ENCODE data around the gene SUMF1. TPM values are rescaled to one million over a fixed set of nuclear protein-coding genes. Genes with fewer than 3 reads are reported as not detected.

SUMF1 gene
- total and polyA plus RNA-seq, 2 donors (not counting 1 experiment from before 2014, with no cell fraction given) = 10.3 to 21.2 TPM

DNA sequence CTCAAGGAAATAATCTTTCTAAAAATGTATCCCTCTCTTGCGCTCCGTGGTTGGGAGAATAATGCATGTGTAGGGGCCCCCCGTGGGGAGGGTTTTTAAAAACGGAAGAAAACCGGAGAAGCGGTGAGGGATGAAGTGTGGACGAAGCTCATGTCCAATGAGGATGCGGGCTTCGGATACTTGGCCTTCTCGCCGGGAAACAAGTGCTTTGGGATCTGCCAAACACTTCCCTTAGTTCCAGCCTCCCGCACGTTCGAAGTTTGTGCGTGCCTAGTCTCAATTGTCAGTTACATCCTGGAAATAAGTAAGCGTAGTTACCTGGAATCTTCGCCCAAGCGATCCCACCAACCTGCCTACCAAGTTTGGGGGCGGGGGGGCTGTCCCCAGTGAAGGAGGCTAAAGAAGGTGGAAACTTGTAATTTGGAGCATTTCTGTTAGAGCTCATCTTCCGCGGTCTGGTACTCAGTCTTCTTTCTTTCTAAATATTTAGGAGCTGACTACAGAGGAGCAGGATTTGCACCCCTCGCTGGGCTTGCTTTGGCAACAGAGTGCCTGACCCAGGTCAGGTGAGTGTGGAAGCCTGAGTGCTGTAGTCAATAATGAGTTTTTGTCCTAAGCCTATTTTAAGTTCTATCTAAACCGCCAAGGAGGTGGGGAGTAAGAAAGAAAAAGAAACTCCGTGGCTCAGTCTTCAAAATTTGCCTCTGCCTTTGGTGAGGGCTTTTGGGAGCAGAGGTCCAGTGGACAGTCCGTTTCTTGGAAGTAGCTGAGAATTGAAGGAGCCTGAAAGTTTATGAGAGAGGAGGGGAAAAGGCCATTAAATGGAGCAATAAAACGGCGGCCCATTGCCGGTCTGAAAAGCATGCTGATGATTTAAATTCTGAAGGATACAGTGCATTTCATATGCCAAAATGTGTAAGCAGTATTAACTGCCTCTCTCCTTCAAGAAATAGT, 27.1 kb upstream of the SUMF1 start:
- Histone ChIP-seq H3K36me3 (replicated peaks in 1 of 2; ENCODE audit: control extremely low read depth in 1 of 2, control insufficient read depth in 1 of 2, extremely low read depth in 1 of 2, insufficient read depth in 2 of 2, low read length in 1 of 2) (peaks cover 0 to 34% of the 10 kb centered on the region in 2 experiments), H3K27me3 (replicated peaks in 1 of 4; ENCODE audit: control extremely low read depth in 1 of 4, control insufficient read depth in 3 of 4, insufficient read depth in 4 of 4, low read length in 3 of 4) (no peaks in the 10 kb centered on the region), H4K20me1 (ENCODE audit: control insufficient read depth, insufficient read depth, low read length, poor library complexity, severe bottlenecking) (peaks cover 12% of the 10 kb centered on the region), H3K9me3 (ENCODE audit: control extremely low read depth in 1 of 3, control insufficient read depth in 2 of 3, insufficient read depth in 1 of 3, low read length in 2 of 3) (no peaks in the 10 kb centered on the region), H3K27ac (ENCODE audit: low read length in 2 of 2) (peak overlapping the region; percentile 86 to 89), H3K4me3 (ENCODE audit: control extremely low read depth in 1 of 5, extremely low read depth in 1 of 5, insufficient read depth in 1 of 5, low read depth in 2 of 5, low read length in 4 of 5) (peak overlapping the region; percentile 90 to 98 (median 92)), H2AFZ (ENCODE audit: insufficient read depth, low read depth, low read length, poor library complexity, severe bottlenecking) (peak overlapping the region; percentile 89), H3K9ac (ENCODE audit: low read length) (peak overlapping the region; percentile 96), H3K4me2 (replicated peaks; ENCODE audit: low read depth, low read length, poor library complexity, severe bottlenecking) (peak overlapping the region; percentile 96), H3K79me2 (ENCODE audit: control insufficient read depth, insufficient read depth, low read length) (peaks cover 67% of the 10 kb centered on the region), H3K4me1 (ENCODE audit: control insufficient read depth in 2 of 2, insufficient read depth in 2 of 2, low read length in 2 of 2) (peaks cover 34 to 46% of the 10 kb centered on the region in 2 donors)
- no peaks in the 10 kb centered on the region for H3K9me3 Mint-ChIP-seq (ENCODE audit: insufficient read depth)
- peak overlapping the region; percentile 96 for H3K4me3 Mint-ChIP-seq
- DNase-seq (peak; percentile 23), ATAC-seq (ENCODE audit: low read depth) (no peak)
- TF ChIP-seq, protein P1, sequence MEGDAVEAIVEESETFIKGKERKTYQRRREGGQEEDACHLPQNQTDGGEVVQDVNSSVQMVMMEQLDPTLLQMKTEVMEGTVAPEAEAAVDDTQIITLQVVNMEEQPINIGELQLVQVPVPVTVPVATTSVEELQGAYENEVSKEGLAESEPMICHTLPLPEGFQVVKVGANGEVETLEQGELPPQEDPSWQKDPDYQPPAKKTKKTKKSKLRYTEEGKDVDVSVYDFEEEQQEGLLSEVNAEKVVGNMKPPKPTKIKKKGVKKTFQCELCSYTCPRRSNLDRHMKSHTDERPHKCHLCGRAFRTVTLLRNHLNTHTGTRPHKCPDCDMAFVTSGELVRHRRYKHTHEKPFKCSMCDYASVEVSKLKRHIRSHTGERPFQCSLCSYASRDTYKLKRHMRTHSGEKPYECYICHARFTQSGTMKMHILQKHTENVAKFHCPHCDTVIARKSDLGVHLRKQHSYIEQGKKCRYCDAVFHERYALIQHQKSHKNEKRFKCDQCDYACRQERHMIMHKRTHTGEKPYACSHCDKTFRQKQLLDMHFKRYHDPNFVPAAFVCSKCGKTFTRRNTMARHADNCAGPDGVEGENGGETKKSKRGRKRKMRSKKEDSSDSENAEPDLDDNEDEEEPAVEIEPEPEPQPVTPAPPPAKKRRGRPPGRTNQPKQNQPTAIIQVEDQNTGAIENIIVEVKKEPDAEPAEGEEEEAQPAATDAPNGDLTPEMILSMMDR (IDR thresholded peaks at IDR 0.05) = no peak
- no peak for TF ChIP-seq EZH2 (IDR thresholded peaks at IDR 0.05; ENCODE audit: borderline replicate concordance, insufficient read depth, low read depth, low read length, poor library complexity, severe bottlenecking)
- H3K27me3 Mint-ChIP-seq = no peaks in the 10 kb centered on the region
- peaks cover 54% of the 10 kb centered on the region for H3K4me1 Mint-ChIP-seq
- under 1% methylated on average over 22 of the region's 28 CpGs for WGBS (ENCODE audit: insufficient coverage)
- ChIA-PET CTCF (interaction anchor here (0.7 to 6.1 kb wide), 9 partner anchors 13 to 143 kb away, joined by 3 to 66 read pairs (median 6); no protein-coding TSS in a partner anchor), POLR2A (interaction anchor here (0.6 to 4.5 kb wide), 12 partner anchors 10 to 522 kb away, joined by 3 to 96 read pairs (median 6); partner anchors contain the start of gene SUMF1)
- peak overlapping the region; percentile 95 for H3K27ac Mint-ChIP-seq
- intact Hi-C loops (cut with micrococcal nuclease) = loop anchor here (1.0 to 10.0 kb wide), 14 partner anchors 9 to 1367 kb away; partner anchors contain the start of genes ARL8B, CRBN, EDEM1 and SETMAR
